GM12878 (cell line): ENCODE measurements around the gene ZBTB21. TPM values are rescaled to one million over a fixed set of nuclear protein-coding genes. Genes with fewer than 3 reads are reported as not detected.
A peak's percentile ranks its signal among the peaks of the same experiment; 100 is the strongest.

ENCODE experiments used
- DPF2 ChIP-seq: fragments of 450-650 bp; IDR thresholded peaks from 2 replicates; pipeline ENCODE4 v1.6.1; 2017; ENCODE audit warnings: mild to moderate bottlenecking
- EGR1 ChIP-seq, 2 experiments: IDR thresholded peaks; 1 replicate in 1 of 2; 2 replicates in 1 of 2; pipeline ENCODE4 v1.6.1; 2011 to 2012; ENCODE audit warnings: low read depth in 2 of 2, low read length in 2 of 2, borderline replicate concordance in 1 of 2, mild to moderate bottlenecking in 1 of 2, moderate library complexity in 1 of 2
- HDAC2 ChIP-seq: fragments of 200-600 bp; sonication (generic); IDR thresholded peaks from 2 replicates; pipeline ENCODE4 v1.6.1; 2017
- IRF5 ChIP-seq: fragments of 450-650 bp; IDR thresholded peaks from 2 replicates; pipeline ENCODE4 v1.6.1; 2017; ENCODE audit warnings: borderline replicate concordance
- MXI1 ChIP-seq: fragments of 150-350 bp; IDR thresholded peaks from 2 replicates; pipeline ENCODE4 v1.6.1; 2011; ENCODE audit warnings: low read depth, mild to moderate bottlenecking, inconsistent platforms, low read length, improper control_type of control experiment
- NFIC ChIP-seq: IDR thresholded peaks from 2 replicates; pipeline ENCODE4 v1.6.1; 2012; ENCODE audit warnings: low read depth, mild to moderate bottlenecking, inconsistent platforms, low read length, moderate library complexity
- NFXL1 ChIP-seq: fragments of 450-650 bp; IDR thresholded peaks from 2 replicates; pipeline ENCODE4 v1.6.1; 2017; ENCODE audit warnings: antibody characterized with exemption, mild to moderate bottlenecking, borderline replicate concordance
- NR2F1 ChIP-seq: fragments of 450-650 bp; conservative IDR thresholded peaks from 2 replicates; pipeline ENCODE4 v1.6.1; 2017; ENCODE audit warnings: mild to moderate bottlenecking
- PAX8 ChIP-seq: fragments of 450-650 bp; IDR thresholded peaks from 2 replicates; pipeline ENCODE4 v1.6.1; 2017; ENCODE audit warnings: mild to moderate bottlenecking, moderate library complexity
- RB1 ChIP-seq: fragments of 450-650 bp; formaldehyde crosslinking; IDR thresholded peaks from 2 replicates; pipeline ENCODE4 v1.6.1; 2017; ENCODE audit warnings: mild to moderate bottlenecking, borderline replicate concordance
- SKIL ChIP-seq: fragments of 450-650 bp; IDR thresholded peaks from 2 replicates; pipeline ENCODE4 v1.6.1; 2017; ENCODE audit warnings: mild to moderate bottlenecking, low read depth, inconsistent platforms; ENCODE audit not compliant: poor library complexity, severe bottlenecking
- ZBTB40 ChIP-seq: fragments of 450-650 bp; IDR thresholded peaks from 2 replicates; pipeline ENCODE4 v1.6.1; 2016; ENCODE audit warnings: mild to moderate bottlenecking, moderate library complexity, borderline replicate concordance
- ZNF592 ChIP-seq: fragments of 450-650 bp; IDR thresholded peaks from 2 replicates; pipeline ENCODE4 v1.6.1; 2017; ENCODE audit warnings: mild to moderate bottlenecking, moderate library complexity
- polyA plus RNA-seq, 11 experiments: library from polyadenylated mRNA; depleted of rRNA in 4 of 11; unstranded in 6 of 11; stranded (reverse) in 5 of 11; fragments of >200 nt; fragmentation: Nextera tagmentation in 4 of 11; fragmentation: Illumina TruSeq in 1 of 11; extraction: Ambion mirVana in 4 of 11; extraction: Trizol in 1 of 11; gene quantifications; 1 replicate in 1 of 11; 2 replicates in 10 of 11; pipeline versions ENCODE4 v1.2.1 to v1.2.3, GENCODE V29; 2011 to 2016; ENCODE audit warnings: inconsistent platforms in 2 of 11, missing spikeins in 2 of 11, low read depth in 1 of 11
- total RNA-seq, 4 experiments: library from RNA; depleted of rRNA in 3 of 4; stranded (reverse); fragments of >200 nt in 3 of 4; fragmentation: Illumina TruSeq in 1 of 4; extraction: Trizol in 1 of 4; gene quantifications; 2 replicates each; pipeline versions ENCODE4 v1.2.1 to v1.2.3, GENCODE V29; 2013 to 2021

The ZBTB21 gene
- total and polyA plus RNA-seq, 10 of the 15 experiments (the other 5 are each of a cell fraction or from before 2014, with no cell fraction given): 1.8 to 21.6 (median 10.6) TPM

GRCh38 chr21:42010507-42011495 lies 641 bp upstream of the ZBTB21 start (continued):
- TF ChIP-seq SKIL (no peak), NFXL1 (no peak), IRF5 (no peak), EGR1 (IDR thresholded peaks at IDR 0.05; ENCODE audit: borderline replicate concordance in 1 of 2, low read depth in 2 of 2, low read length in 2 of 2) (no peak), ZNF592 (no peak), DPF2 (peak; percentile 88), RB1 (peak; percentile 31; the same call in 1 of the 2 replicates), ZBTB40 (no peak), HDAC2 (no peak), NR2F1 (peak; percentile 97), PAX8 (no peak), MXI1 (peak; percentile 33; the same call in 1 of the 2 replicates), NFIC (no peak)
